Neural cell (in vitro differentiated cells): ENCODE measurements around the gene FRMD4A. TPM values are rescaled to one million over a fixed set of nuclear protein-coding genes. Genes with fewer than 3 reads are reported as not detected.

ENCODE experiments used
- H2AFZ ChIP-seq: fragments of 200-600, 300-800 bp; sonication (generic), shearing (Covaris generic); 2 replicates; pipeline ENCODE4 v1.6.0; 2014; ENCODE audit warnings: low read depth, mild to moderate bottlenecking, antibody characterized with exemption, low read length, moderate library complexity
- H3F3A ChIP-seq: fragments of 200-600 bp; shearing (Covaris generic); 2 replicates; pipeline ENCODE4 v1.6.1; 2016; ENCODE audit warnings: mild to moderate bottlenecking, moderate library complexity, mixed read lengths, antibody characterized with exemption, low read length; ENCODE audit not compliant: insufficient read depth, poor library complexity, severe bottlenecking
- H3K27ac ChIP-seq: fragments of 200-600, 300-800 bp; sonication (generic), shearing (Covaris generic); 2 replicates; pipeline ENCODE4 v1.5.1; 2014; ENCODE audit warnings: mild to moderate bottlenecking, low read length, moderate library complexity
- H3K27me3 ChIP-seq: fragments of 300-800, 200-600 bp; sonication (generic), shearing (Covaris generic); 2 replicates; pipeline ENCODE4 v1.6.0; 2014; ENCODE audit warnings: mild to moderate bottlenecking, low read depth, low read length, moderate library complexity; ENCODE audit not compliant: insufficient read depth
- H3K36me3 ChIP-seq: fragments of 300-800, 200-600 bp; sonication (generic), shearing (Covaris generic); 2 replicates; pipeline ENCODE4 v1.5.1; 2014; ENCODE audit warnings: mild to moderate bottlenecking, antibody characterized with exemption, low read length, moderate library complexity; ENCODE audit not compliant: insufficient read depth
- H3K4me2 ChIP-seq: fragments of 300-800, 200-600 bp; sonication (generic), shearing (Covaris generic); 2 replicates; pipeline ENCODE4 v1.6.0; 2014; ENCODE audit warnings: mild to moderate bottlenecking, low read length
- H3K4me3 ChIP-seq: fragments of 300-800, 200-600 bp; sonication (generic), shearing (Covaris generic); 2 replicates; pipeline ENCODE4 v1.5.1; 2014; ENCODE audit warnings: mild to moderate bottlenecking, low read length, moderate library complexity
- H3K79me2 ChIP-seq: fragments of 200-600 bp; shearing (Covaris generic); replicated peaks from 2 replicates; pipeline ENCODE4 v1.6.0; 2014; ENCODE audit warnings: mild to moderate bottlenecking, low read length, moderate library complexity; ENCODE audit not compliant: insufficient read depth
- H3K9ac ChIP-seq: fragments of 300-800, 200-600 bp; sonication (generic), shearing (Covaris generic); 2 replicates; pipeline ENCODE4 v1.6.1; 2016; ENCODE audit warnings: mild to moderate bottlenecking, low read length, mixed read lengths
- H3K9me2 ChIP-seq: fragments of 200-600 bp; shearing (Covaris generic); 2 replicates; pipeline ENCODE4 v1.6.1; 2016; ENCODE audit warnings: mild to moderate bottlenecking, low read length, mixed read lengths; ENCODE audit not compliant: insufficient read depth
- H3K9me3 ChIP-seq: fragments of 200-600, 300-800 bp; sonication (generic), shearing (Covaris generic); 2 replicates; pipeline ENCODE4 v1.6.1; 2016; ENCODE audit warnings: mild to moderate bottlenecking, mixed run types, low read length, moderate library complexity, mixed read lengths
- H4K20me1 ChIP-seq: fragments of 200-600 bp; shearing (Covaris generic); 2 replicates; pipeline ENCODE4 v1.6.1; 2016; ENCODE audit warnings: mild to moderate bottlenecking, mixed run types; ENCODE audit not compliant: insufficient read depth
- EP300 ChIP-seq: fragments of 450-650 bp; conservative IDR thresholded peaks from 2 replicates; pipeline ENCODE4 v1.6.1; 2014; ENCODE audit warnings: antibody characterized with exemption, mild to moderate bottlenecking, moderate library complexity; ENCODE audit not compliant: poor library complexity, severe bottlenecking
- EZH2 ChIP-seq: fragments of 200-600, 300-800 bp; shearing (Covaris generic), sonication (generic); IDR thresholded peaks from 2 replicates; pipeline ENCODE4 v1.6.1; 2014; ENCODE audit warnings: antibody characterized with exemption, low read length, borderline replicate concordance, mild to moderate bottlenecking; ENCODE audit not compliant: insufficient read depth, poor library complexity, severe bottlenecking
- MXI1 ChIP-seq: fragments of 450-650 bp; conservative IDR thresholded peaks from 2 replicates; pipeline ENCODE4 v1.6.1; 2014; ENCODE audit warnings: antibody characterized with exemption, mild to moderate bottlenecking; ENCODE audit not compliant: poor library complexity, severe bottlenecking
- POLR2AphosphoS5 ChIP-seq: IDR thresholded peaks from 2 replicates; pipeline ENCODE4 v1.6.1; 2012
- RAD21 ChIP-seq: fragments of 450-650 bp; conservative IDR thresholded peaks from 2 replicates; pipeline ENCODE4 v1.6.1; 2014; ENCODE audit warnings: antibody characterized with exemption, mild to moderate bottlenecking, moderate library complexity
- SMC3 ChIP-seq: fragments of 450-650 bp; conservative IDR thresholded peaks from 2 replicates; pipeline ENCODE4 v1.6.1; 2014; ENCODE audit warnings: antibody characterized with exemption, mild to moderate bottlenecking, moderate library complexity; ENCODE audit not compliant: poor library complexity
- TAF1 ChIP-seq: IDR thresholded peaks from 2 replicates; pipeline ENCODE4 v1.6.1; 2012; ENCODE audit warnings: low read depth
- polyA plus RNA-seq: library from polyadenylated mRNA; depleted of rRNA; stranded (reverse); fragments of >200 nt; gene quantifications from 2 replicates; pipeline ENCODE4 v1.2.3, GENCODE V29; 2014
- TF ChIP-seq, protein P1 (sequence below): IDR thresholded peaks from 2 replicates; pipeline ENCODE4 v1.6.1; 2012; ENCODE audit warnings: borderline replicate concordance
- TF ChIP-seq, protein P2 (sequence below): fragments of 450-650 bp; IDR thresholded peaks from 2 replicates; pipeline ENCODE4 v1.5.1; 2014; ENCODE audit warnings: antibody characterized with exemption, mild to moderate bottlenecking, moderate library complexity; ENCODE audit not compliant: poor library complexity, severe bottlenecking

FRMD4A gene
- polyA plus RNA-seq, 1 donor from 2014 or later, result 36.5 TPM

- Histone ChIP-seq H3K27me3 (no peaks in the 10 kb centered on the region), H3K9me2 (no peaks in the 10 kb centered on the region), H3K79me2 (no peaks in the 10 kb centered on the region), H3K27ac (no peak overlapping the region), H4K20me1 (no peaks in the 10 kb centered on the region), H3K9me3 (no peaks in the 10 kb centered on the region), H3K4me2 (no peak overlapping the region), H3K36me3 (no peaks in the 10 kb centered on the region), H2AFZ (no peak overlapping the region), H3K4me3 (no peak overlapping the region), H3K9ac (no peak overlapping the region), H3F3A (no peaks in the 10 kb centered on the region)
- TF ChIP-seq MXI1, result no peak
These were observed 199.3 kb downstream of the FRMD4A start for GRCh38 chr10:14131261-14131960.

DNA sequence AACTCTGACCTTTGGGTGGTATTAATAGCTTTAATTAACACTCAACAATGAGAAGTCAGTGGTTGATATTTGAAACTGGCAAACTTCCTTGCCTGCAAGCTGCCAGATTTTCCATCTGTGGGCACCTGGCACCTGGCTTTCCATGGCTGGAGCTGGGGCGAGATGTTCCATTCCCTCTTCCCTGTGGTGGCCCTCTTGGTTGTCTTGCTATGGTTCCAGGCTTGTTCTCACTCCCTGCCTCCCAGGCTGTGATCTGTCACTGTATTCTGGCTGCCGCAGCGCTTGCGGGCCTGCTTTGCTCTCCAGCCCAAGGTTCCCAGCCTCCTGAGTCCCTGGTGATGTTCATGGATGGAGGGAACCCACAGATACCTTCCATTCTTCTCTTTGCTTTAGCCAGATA lies 201.0 kb downstream of the FRMD4A start:
- Histone ChIP-seq H3K27me3 (no peaks in the 10 kb centered on the region), H2AFZ (no peak overlapping the region), H3K79me2 (no peaks in the 10 kb centered on the region), H3K4me2 (no peak overlapping the region), H3K4me3 (no peak overlapping the region), H3K27ac (no peak overlapping the region), H3K9me2 (no peaks in the 10 kb centered on the region), H3F3A (no peaks in the 10 kb centered on the region), H3K9ac (no peak overlapping the region), H3K9me3 (no peaks in the 10 kb centered on the region), H3K36me3 (no peaks in the 10 kb centered on the region), H4K20me1 (no peaks in the 10 kb centered on the region)
- TF ChIP-seq, protein P1, sequence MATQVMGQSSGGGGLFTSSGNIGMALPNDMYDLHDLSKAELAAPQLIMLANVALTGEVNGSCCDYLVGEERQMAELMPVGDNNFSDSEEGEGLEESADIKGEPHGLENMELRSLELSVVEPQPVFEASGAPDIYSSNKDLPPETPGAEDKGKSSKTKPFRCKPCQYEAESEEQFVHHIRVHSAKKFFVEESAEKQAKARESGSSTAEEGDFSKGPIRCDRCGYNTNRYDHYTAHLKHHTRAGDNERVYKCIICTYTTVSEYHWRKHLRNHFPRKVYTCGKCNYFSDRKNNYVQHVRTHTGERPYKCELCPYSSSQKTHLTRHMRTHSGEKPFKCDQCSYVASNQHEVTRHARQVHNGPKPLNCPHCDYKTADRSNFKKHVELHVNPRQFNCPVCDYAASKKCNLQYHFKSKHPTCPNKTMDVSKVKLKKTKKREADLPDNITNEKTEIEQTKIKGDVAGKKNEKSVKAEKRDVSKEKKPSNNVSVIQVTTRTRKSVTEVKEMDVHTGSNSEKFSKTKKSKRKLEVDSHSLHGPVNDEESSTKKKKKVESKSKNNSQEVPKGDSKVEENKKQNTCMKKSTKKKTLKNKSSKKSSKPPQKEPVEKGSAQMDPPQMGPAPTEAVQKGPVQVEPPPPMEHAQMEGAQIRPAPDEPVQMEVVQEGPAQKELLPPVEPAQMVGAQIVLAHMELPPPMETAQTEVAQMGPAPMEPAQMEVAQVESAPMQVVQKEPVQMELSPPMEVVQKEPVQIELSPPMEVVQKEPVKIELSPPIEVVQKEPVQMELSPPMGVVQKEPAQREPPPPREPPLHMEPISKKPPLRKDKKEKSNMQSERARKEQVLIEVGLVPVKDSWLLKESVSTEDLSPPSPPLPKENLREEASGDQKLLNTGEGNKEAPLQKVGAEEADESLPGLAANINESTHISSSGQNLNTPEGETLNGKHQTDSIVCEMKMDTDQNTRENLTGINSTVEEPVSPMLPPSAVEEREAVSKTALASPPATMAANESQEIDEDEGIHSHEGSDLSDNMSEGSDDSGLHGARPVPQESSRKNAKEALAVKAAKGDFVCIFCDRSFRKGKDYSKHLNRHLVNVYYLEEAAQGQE, result no peak
- TF ChIP-seq EP300 (no peak), TAF1 (no peak), SMC3 (no peak), RAD21 (no peak), POLR2AphosphoS5 (no peak), MXI1 (no peak), EZH2 (no peak)
- TF ChIP-seq, protein P2, sequence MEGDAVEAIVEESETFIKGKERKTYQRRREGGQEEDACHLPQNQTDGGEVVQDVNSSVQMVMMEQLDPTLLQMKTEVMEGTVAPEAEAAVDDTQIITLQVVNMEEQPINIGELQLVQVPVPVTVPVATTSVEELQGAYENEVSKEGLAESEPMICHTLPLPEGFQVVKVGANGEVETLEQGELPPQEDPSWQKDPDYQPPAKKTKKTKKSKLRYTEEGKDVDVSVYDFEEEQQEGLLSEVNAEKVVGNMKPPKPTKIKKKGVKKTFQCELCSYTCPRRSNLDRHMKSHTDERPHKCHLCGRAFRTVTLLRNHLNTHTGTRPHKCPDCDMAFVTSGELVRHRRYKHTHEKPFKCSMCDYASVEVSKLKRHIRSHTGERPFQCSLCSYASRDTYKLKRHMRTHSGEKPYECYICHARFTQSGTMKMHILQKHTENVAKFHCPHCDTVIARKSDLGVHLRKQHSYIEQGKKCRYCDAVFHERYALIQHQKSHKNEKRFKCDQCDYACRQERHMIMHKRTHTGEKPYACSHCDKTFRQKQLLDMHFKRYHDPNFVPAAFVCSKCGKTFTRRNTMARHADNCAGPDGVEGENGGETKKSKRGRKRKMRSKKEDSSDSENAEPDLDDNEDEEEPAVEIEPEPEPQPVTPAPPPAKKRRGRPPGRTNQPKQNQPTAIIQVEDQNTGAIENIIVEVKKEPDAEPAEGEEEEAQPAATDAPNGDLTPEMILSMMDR, result no peak

GRCh38 chr10:14128519-14128918 lies 202.2 kb downstream of the FRMD4A start:
- Histone ChIP-seq H3K9me2 (no peaks in the 10 kb centered on the region), H3K79me2 (no peaks in the 10 kb centered on the region)

More at GRCh38 chr10:14128519-14128918, 202.2 kb downstream of the FRMD4A start:
- no peaks in the 10 kb centered on the region for H3K27me3 ChIP-seq
- H3K4me2 ChIP-seq, result no peak overlapping the region
- no peaks in the 10 kb centered on the region for H3K9me3 ChIP-seq
- no peaks in the 10 kb centered on the region for H3K36me3 ChIP-seq
- H2AFZ ChIP-seq, result no peak overlapping the region
- no peak overlapping the region for H3K27ac ChIP-seq
- TF ChIP-seq TAF1 (no peak), SMC3 (no peak), POLR2AphosphoS5 (no peak), EZH2 (no peak), MXI1 (no peak), RAD21 (no peak), EP300 (no peak)
- TF ChIP-seq, protein P1, result no peak
- TF ChIP-seq, protein P2, result no peak
- H4K20me1 ChIP-seq, result no peaks in the 10 kb centered on the region
- no peaks in the 10 kb centered on the region for H3F3A ChIP-seq
- no peak overlapping the region for H3K4me3 ChIP-seq
- H3K9ac ChIP-seq, result no peak overlapping the region
